HG02938 (cell line): ENCODE results near the gene GFRA1.
"Not testable (repeated sequence)": the region's sequence is repeated elsewhere in the genome, so short reads cannot be mapped to it uniquely, and the experiment has no call there.

ENCODE experiments used
- ATAC-seq: cut with Tn5 transposase; IDR thresholded peaks from one replicate; pipeline ENCODE4 v1.9.1; 2021; ENCODE audit warnings: mild to moderate bottlenecking, moderate library complexity; ENCODE audit not compliant: unreplicated experiment

Gene GFRA1

DNA sequence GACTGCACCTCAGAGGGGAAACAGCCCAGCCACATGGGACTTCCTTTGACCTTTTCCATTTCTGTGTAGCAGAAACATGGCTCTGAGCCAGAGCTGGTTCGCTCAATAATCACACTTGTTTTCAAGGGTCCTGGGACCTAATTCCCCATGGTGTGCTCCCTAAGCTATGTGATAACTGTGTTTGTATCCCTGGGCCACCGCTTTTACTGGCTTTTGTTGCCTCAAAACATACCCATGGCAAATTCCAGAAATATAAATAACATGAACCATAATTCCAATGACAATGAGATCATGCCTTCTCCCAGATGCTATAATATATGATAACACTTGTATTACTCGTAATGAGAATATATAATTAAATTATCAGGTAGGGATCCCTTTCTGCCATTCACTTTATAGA lies 196.4 kb downstream of the GFRA1 start:
- ATAC-seq: no peak

DNA sequence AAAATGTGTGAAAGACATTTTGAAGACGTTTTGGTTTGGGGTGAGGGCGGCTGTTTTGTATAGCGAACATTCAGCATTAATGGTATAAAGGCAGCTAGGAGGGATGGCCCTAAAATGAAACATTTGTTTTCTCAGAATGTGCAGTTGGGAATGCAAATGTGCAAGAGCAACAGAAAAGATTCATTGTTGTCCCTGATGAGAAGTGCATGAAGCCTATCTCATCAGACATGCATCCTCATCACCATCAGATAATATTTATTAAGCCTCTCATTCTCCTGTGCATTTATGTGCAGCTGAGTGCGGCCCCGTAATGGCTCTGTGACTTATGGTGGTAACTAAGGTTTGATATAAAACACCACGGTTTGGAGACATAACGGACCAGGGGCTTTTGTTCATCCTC lies 199.5 kb downstream of the GFRA1 start:
- no peak for ATAC-seq

GRCh38 chr10:116073001-116073400 lies 200.0 kb downstream of the GFRA1 start:
- ATAC-seq: no peak

- ATAC-seq: no peak
These were observed 201.4 kb downstream of the GFRA1 start for GRCh38 chr10:116071453-116072148.

- no peak for ATAC-seq
These were observed 202.2 kb downstream of the GFRA1 start for GRCh38 chr10:116070743-116071320.

DNA sequence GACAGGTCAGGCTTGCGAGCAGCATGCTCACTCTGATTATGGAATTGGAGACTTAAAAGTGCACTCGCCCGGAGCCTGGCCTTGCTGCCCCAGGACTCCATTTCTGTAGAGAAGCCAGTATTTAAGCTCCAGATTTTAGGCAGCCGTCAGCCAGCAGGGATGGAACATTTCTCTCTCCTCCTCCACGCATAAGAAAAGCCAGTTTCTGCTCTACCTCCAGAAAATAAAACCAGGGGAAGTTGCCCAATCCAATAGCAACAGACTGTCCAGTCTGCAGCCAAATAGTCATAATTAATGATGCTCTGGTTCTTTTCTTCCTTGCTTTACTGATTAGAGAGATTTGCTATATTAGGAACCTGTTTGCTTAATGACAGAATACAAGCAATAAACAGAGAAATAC lies 203.2 kb downstream of the GFRA1 start:
- ATAC-seq: no peak

DNA sequence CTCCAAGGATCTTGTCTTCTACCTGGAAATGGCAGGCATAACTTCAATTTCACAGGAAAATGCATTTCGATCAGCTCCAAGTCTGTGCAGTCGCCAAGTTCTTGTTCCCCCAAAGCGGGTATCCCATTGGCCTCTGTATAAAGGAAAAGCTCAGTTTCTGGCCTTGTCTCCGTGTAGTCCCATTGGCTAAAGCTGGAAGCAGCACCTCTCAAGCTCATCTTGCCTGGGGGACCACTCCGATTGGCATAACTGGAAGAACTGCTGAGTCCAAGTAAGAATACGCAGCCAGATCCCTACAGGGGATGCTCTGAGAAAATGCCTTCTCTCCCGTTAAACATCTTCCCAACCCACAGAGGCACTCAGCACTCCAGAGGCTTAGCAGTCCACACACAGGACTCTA lies 205.2 kb downstream of the GFRA1 start:
- ATAC-seq: no peak

DNA sequence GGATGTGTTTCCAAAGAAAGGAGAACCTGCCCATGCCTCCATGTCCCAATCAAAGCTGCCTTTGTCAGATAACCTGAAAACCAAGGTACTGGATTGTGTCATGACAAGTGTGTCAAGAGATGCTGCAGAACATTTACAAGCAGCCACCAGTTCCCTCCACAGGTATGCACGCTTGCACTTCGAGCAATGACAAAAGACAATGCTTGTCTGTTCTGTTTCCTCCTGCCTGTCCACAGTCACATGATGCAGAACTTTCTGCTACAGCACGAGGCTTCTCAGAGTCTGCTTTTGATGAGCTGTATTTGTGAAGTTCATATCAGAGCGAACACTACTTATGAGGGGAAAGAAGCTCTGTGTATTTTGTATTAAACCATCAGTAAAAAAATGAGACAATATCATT lies 209.9 kb downstream of the GFRA1 start:
- no peak for ATAC-seq

GRCh38 chr10:116060864-116061263 lies 212.1 kb downstream of the GFRA1 start:
- ATAC-seq: no peak

GRCh38 chr10:116059320-116059719 lies 213.7 kb downstream of the GFRA1 start:
- no peak for ATAC-seq

DNA sequence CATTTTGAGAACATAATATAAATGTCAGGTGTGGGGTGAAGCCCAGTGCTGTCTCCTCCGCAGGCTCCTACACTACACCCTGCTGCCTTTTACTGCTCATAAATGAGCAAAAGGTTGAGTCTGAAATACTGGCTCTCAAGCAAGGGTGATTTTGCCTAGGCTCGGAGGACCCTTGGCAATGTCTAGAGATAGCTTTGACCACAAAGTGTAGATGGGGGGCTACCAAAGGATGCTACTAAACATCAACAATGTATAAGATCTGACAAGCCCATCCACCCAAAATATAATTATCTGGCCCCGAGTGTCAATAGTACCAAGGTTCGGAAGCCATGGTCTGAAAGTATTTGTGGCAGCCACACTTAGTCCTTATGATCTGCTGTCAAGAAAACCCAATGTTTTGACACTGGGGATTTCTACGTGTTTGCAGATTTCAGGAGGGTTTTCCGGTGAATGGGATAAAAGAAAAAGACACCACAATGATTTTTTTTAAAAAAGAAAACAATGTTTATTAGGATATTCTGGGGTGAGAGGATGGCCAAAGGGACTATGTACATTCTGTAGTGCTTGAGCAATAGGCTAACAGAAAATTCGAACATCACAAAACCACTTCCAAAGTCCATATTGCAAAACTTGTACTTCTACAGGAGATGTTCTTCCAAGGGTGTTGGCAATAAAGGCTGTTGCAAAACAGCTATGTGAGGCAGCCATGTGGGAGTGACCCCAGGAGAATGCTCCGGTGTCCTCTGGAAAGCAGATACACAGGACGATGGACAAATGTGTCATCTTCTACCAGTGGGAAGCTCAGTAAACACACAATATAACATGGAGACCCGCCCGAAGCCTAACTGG lies 216.3 kb downstream of the GFRA1 start:
- no peak for ATAC-seq

DNA sequence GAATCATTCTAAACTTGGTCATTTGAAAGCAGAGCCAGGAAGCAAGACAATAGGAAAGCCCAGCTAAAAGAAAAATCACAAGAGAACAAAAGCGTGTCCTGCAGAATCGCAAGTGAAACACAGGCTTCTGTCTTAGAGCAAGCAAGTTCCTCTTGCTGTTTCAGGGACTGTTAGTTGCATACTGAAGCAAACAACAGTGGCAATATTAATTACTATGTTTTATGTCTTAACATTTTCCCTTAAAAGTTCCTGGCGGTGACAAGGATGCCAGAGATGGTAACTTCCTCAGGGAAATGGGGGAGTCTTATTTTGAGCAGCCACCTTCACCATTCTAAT lies 217.1 kb downstream of the GFRA1 start:
- no peak for ATAC-seq

DNA sequence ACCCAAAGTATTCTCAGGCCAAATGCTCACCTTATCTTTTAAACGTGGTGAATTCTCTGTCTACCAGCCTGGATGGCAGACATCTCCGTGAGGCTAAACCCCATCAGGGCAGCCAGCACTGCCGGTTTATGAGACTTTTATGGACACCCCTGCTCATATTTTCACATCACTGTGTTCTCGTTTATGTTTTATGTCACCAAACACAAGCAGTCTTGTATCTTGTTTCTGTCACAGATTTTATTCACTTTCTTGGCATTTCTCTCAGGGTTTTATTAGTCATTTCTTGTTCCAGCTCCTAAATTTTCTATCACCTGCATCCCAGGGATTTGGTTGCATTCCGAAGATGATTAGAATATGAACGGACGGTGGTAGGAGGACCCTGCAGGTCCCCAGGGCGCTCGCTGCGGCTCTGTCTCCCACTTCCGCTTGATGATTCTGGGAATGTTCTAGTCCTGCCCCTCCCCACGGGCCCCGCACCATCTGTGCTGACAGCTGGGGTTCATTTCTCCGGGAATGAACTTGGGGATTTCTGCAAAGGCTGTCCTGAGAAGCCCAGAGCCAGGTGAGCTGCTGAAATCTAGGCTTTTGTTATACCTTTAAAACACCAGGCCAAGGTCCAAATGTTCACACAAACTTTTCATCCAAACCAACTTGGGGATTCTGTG lies 217.6 kb downstream of the GFRA1 start:
- ATAC-seq: no peak

DNA sequence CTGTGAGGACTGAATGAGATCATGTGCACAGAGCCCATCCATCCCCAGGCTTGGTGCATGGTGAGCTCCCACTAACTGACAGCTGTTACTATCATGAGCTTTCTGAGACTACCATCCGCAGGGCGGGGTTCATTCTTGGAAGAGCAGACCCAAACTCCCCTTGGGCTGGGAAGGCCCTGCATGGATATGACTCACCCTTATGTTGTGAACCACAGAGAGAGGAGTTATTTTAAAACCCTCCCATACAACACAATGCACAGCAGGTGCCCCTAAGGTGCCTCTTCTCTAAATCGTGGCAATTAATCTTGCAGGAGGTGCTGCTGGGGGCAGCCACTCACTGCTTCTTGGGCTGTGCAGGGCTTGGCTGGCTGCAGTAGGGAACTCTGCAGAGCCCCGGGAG lies 219.1 kb downstream of the GFRA1 start:
- ATAC-seq: no peak

DNA sequence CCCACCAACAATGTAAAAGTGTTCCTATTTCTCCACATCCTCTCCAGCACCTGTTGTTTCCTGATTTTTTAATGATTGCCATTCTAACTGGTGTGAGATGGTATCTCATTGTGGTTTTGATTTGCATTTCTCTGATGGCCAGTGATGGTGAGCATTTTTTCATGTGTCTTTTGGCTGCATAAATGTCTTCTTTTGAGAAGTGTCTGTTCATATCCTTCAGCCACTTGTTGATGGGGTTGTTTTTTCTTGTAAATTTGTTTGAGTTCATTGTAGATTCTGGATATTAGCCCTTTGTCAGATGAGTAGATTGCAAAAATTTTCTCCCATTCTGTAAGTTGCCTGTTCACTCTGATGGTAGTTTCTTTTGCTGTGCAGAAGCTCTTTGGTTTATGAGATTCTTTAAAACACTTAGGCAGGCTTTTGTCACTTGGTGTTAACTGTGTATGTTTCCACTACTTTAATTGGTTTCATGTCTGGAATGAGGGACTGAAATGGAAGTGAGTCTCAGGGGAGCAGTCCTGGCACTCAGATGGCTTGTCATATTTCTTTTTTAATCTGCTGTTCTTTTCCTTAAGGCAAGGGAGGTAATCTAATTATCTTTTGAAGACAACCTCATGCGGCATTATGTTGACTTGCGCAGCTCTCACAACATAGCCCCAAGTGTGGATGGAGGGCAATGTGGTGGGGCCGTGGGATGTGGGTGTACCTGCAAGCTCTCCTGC lies 219.8 kb downstream of the GFRA1 start:
- ATAC-seq: not testable (repeated sequence)

- not testable (repeated sequence) for ATAC-seq
These were observed 220.5 kb downstream of the GFRA1 start for GRCh38 chr10:116052522-116052921.

- no peak for ATAC-seq
These were observed 223.1 kb downstream of the GFRA1 start for GRCh38 chr10:116049974-116050304.

- ATAC-seq: no peak
These were observed 223.6 kb downstream of the GFRA1 start for GRCh38 chr10:116049158-116049973.

- ATAC-seq: no peak
These were observed 227.3 kb downstream of the GFRA1 start for GRCh38 chr10:116045366-116046356.
